ENCODE data around the gene PEPD.
"Not testable (repeated sequence)": the region's sequence is repeated elsewhere in the genome, so short reads cannot be mapped to it uniquely, and the experiment has no call there.

GRCh38 chr19:33479570-33479969 lies 42.0 kb downstream of the PEPD start:
- TF ChIP-seq CTCF, POLR2AphosphoS5 (IDR thresholded peaks at IDR 0.05): not testable (repeated sequence)
